T-helper 1 cell treated with Interleukin-12 subunit alpha and Interleukin-12 subunit beta and Interleukin-4 antibody, amounts not matched to agents 30 ng/mL and 1 ng/mL, for 36 hours (primary cell): ENCODE data around the gene UVRAG. TPM values are rescaled to one million over a fixed set of nuclear protein-coding genes. Genes with fewer than 3 reads are reported as not detected.
"Not testable (repeated sequence)": the region's sequence is repeated elsewhere in the genome, so short reads cannot be mapped to it uniquely, and the experiment has no call there.

Experiments
- intact Hi-C: fragments of 100-400 bp; cut with micrococcal nuclease; formaldehyde crosslinking; loops from one replicate; pipeline ENCODE4 v1.15.1; 2024
- total RNA-seq: library from RNA; stranded (reverse); gene quantifications from 2 replicates; pipeline ENCODE4 v1.2.3, GENCODE V29; 2022

Gene UVRAG
- total RNA-seq, 1 donor from 2014 or later = 21.7 TPM

DNA sequence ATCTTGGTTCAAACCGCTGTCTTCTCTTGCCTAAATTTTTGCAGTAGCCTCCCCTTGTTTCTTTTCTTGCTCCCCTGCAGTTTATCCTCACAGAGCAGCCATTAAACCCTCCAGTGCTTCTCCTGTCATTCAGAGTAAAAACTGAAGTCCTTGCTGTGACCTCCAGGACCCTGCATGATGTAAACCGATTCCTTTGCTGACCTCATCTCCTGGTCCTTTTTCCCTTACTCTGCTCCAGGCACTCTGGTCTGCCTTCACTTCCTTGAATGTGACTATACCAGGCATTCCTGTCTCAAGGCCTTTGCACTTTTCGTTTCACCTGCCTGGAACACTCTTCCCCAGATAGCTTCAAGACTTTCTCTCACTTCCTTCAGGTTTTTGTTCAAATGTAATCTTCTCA lies 239.3 kb downstream of the UVRAG start:
- intact Hi-C loops = no loop called here

GRCh38 chr11:76056876-76057275 lies 241.9 kb downstream of the UVRAG start:
- intact Hi-C loops = no loop called here

- intact Hi-C loops = not testable (repeated sequence)
Observed at GRCh38 chr11:76060475-76061036, 245.5 kb downstream of the UVRAG start.

- intact Hi-C loops = no loop called here
Observed at GRCh38 chr11:76062733-76063132, 247.7 kb downstream of the UVRAG start.

DNA sequence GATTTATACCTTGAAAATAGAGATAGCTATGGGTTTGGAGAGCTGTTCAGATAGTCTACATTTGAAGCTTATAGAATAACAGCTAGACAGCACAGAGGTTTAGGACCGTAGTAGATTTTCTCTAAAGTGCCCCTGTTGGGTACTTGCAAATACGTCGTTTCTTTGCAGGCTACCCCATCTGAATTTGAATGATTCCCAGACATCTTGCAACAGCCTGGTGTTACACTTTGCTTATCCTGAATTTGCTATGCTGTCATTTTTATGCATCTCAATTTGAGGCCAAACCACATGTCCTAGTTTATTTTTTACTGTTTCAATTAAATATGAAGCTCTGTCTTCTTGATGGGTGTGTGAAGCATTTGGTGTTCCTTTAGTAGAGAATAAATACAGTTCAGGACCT lies 249.2 kb downstream of the UVRAG start:
- intact Hi-C loops = no loop called here

- intact Hi-C loops = no loop called here
Observed at GRCh38 chr11:76067099-76067498, 252.1 kb downstream of the UVRAG start.

DNA sequence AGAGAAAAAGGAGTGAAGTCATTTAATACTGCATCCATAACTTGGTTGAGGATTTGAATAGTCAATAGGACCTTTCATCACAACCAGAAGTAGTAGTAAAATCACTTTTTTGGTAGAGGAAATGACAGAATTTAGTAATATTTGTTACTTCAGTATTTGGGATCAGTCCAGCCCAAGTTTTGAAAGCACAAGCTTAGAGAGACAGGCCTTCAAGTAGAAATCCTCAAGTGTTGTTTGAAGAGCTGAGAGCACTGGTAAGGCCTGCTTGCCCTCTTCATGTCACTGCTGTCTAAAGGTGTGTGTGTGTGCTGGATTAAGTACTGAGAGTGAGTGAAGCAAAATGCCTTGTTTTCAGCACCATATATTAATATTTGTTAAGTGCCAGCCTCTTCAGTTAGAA lies 254.0 kb downstream of the UVRAG start:
- intact Hi-C loops = no loop called here

DNA sequence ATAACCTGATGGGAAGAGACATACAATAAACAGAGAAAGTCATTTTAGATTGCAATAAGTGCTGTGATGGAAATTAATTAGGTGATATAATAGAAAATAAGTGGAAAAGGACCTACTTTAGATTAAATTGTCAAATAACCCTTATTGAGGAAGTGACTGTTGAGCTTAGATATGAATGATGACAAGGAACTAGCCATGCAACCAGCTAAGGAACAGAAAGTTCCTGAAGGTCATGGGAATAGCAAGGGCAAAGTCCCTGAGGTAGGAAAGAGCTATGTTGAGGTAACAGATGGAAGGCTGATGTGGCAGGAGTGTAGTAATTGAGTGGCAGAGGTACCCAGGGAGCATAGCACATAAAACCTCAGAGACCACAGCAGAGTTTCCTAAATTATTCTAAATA lies 256.1 kb downstream of the UVRAG start:
- intact Hi-C loops = no loop called here

- intact Hi-C loops = no loop called here
Observed at GRCh38 chr11:76073724-76074123, 258.7 kb downstream of the UVRAG start.

- intact Hi-C loops = no loop called here
Observed at GRCh38 chr11:76074148-76075095, 259.4 kb downstream of the UVRAG start.

- intact Hi-C loops = no loop called here
Observed at GRCh38 chr11:76075716-76076115, 260.7 kb downstream of the UVRAG start.

- intact Hi-C loops = not testable (repeated sequence)
Observed at GRCh38 chr11:76076253-76076652, 261.2 kb downstream of the UVRAG start.

GRCh38 chr11:76076749-76077148 lies 261.7 kb downstream of the UVRAG start:
- intact Hi-C loops = no loop called here

DNA sequence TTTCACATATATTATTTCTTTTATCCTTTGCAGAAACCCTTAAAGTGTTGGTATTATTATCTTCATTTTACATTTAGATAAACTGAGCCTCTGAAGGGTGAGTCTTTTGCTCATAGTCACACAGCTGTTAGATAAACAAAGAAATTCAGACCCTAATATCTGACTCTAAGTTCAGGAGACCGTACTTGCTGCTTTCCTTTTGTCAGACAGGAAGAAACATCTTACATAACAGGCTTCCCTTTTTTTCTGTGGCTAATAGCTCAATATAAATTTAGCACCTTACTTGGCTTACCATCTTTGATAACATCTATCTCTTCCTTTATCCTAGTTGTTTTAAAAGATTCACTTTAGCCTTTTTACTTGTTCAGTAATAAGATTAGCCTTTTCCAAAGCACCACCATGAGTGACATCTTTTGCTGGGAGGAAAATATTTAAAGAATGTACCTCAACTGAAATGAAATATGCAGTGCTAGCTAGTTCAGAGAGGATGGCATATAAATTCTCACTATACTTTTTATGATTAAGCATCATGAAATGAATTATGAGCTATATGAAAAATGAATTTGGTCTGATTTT lies 262.7 kb downstream of the UVRAG start:
- intact Hi-C loops = no loop called here

- intact Hi-C loops = not testable (repeated sequence)
Observed at GRCh38 chr11:76081084-76081483, 266.1 kb downstream of the UVRAG start.

DNA sequence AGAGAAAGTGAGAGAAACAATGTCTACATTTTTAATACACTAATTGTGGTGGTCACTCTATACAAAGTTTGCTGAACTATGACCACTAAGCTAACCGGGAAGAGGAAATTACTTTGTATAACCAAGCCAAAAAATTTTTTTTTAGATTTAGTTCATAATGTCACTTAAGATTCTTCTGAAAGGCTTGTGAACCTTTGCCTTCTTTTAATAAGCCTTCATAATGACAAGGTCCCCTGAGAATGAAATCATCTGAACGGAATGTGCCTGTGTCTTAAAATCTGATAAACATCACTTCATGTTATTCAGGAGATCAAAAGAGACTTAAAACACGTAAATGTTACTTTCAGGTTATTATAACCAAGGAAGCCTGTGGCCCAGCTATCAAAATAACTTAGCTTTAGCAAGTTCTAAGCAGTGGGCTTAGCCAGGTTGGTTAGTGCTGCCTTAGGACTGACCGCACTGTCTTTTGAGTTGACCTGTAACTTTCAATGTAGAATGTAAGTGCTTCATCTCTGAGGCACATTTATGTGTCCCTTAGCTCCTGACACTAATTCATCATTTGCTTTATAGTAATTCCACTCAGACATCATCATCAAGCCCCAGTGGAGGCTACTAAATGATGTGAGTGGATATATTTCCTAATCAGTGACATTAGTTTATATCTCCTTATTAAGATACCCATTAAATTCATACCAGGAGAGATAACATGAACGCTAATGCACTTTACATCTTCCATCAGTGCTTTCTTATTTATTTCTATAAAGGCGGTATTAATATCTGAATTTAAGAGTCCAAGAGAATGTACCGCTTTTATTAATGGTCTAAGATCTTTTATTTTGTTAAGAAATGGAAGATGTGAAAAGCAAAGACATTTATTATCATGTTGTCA lies 268.8 kb downstream of the UVRAG start:
- intact Hi-C loops = no loop called here

DNA sequence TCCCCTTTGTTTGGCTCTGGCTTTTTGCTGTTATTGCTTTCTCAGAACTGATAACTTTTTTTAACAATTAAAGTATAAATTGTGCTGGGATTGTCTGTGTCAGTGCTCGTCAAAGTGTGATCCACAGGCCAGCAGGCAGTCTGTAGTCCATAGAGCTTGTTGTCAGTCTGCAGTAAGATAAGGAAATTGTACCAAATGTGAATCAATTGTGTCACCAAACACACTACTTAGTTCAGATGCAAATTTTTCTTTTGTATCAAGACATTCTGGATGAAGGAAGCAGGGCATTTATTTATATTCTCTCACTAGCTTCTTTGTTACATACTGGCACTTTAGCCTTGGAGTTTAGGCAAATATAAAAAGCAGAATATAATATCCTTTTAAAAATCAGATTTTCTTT lies 270.3 kb downstream of the UVRAG start:
- intact Hi-C loops = no loop called here

- intact Hi-C loops = no loop called here
Observed at GRCh38 chr11:76086743-76087635, 272.0 kb downstream of the UVRAG start.

GRCh38 chr11:76087749-76088148 lies 272.7 kb downstream of the UVRAG start:
- intact Hi-C loops = no loop called here

DNA sequence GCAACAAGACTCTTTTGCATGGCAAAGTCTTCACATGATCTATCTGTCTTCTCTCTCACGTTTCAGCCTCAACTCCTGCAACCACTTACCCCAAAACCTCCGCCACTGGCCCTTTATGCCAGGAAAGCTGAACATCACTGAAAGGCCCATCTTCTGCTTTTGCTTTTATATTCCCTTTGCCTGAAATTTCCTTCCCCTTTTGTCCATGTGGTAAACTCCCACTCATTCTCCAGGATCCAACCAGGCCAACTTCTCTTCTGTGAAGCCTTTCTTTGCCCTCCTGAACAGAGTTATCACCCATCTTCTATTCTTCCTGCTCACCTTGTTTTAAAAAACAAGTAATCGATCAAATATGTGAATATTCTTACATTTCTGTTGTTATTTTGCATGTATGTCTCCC lies 273.5 kb downstream of the UVRAG start:
- intact Hi-C loops = no loop called here
